GM19397 (cell line): Measurements from ENCODE around the gene PANK2.
"Not testable (repeated sequence)": the region's sequence is repeated elsewhere in the genome, so short reads cannot be mapped to it uniquely, and the experiment has no call there.

Source experiments
- ATAC-seq: cut with Tn5 transposase; IDR thresholded peaks from one replicate; pipeline ENCODE4 v1.9.1; 2021; ENCODE audit warnings: mild to moderate bottlenecking, moderate library complexity; ENCODE audit not compliant: unreplicated experiment

PANK2 gene

DNA sequence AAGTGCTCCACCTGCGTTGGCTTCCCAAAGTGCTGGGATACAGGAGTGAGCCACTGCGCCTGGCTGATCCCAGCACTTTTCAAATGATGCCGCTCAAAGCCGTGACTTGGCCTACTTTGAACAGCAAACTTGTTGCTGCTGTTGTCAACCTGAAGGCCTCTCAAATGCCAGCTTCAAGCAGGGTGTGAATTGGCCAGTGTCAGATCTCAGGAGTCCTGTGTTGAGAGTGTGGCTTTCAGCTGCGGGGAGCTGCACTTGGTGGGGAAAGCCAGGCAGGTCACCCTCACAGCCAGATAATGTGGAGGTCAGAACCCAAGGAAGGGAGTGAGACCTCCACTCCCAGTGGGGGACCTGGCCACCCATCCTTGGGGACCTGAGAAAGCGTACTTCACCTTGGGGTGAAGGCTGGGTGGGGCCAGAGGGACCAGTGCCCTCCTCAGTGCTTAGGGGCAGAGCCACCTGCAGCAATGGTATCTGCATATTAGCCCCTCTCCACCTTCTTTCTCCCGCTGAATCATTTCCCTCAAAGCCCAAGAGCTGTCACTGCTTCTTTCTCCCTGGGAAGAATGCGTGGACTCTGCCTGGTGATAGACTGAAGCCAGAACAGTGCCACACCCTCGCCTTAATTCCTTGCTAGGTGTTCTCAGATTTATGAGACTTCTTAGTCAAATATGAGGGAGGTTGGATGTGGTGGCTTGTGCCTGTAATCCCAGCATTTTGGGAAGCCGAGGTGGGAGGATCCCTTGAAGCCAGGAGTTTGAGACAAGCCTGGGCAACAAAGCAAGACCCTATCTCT, 19.1 kb upstream of the PANK2 start:
- ATAC-seq, result no peak

DNA sequence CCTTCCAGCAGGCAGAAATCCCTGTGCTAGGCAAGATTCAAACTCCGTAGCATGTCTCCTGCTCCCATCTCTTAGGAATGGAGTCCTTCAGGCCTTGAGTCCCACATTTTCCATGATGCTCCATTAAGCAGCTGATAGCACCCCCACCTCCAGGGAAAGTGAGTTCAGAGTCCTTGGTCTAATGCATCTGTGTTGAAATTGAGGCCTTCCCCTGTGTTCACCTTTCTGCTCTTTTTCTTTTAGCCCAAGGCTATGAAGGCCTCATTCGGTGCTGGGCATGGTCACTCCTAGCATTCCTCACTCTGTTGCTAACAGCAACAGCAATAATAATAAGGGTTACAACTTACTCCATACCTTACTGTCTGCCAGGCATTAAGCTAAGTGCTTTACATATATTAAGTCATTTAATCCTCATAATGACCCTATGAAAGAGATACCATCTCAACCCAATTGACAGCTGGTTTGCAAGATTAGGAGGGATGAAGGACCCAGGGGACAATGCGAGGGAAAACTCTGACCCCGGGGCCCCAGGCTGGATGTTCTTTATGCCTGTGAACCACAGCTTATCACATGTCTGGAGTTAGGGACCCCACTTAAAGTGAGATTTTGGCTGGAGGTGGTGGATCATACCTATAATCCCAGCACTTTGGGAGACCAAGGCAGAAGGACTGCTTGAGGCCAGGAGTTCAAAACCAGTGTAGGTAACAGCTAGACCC, 17.5 kb upstream of the PANK2 start:
- no peak for ATAC-seq

DNA sequence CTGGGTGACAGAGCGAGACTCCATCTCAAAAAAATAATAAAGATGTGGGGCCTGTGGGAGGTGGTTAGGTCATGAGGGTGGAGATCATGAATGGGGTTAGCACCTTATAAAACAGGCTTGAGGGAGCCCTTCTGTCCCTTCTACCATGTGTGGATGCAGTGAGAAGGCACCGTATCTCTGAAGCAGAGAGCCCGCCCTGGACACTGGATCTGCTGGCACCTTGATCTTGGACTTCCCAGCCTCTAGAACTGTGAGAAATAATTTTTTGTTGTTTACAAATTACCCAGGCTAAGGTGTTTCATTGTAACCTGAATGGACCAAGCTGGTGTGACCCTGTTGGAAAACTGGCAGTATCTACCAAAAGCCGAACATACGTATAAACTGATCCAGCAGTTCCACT, 15.7 kb upstream of the PANK2 start:
- no peak for ATAC-seq

DNA sequence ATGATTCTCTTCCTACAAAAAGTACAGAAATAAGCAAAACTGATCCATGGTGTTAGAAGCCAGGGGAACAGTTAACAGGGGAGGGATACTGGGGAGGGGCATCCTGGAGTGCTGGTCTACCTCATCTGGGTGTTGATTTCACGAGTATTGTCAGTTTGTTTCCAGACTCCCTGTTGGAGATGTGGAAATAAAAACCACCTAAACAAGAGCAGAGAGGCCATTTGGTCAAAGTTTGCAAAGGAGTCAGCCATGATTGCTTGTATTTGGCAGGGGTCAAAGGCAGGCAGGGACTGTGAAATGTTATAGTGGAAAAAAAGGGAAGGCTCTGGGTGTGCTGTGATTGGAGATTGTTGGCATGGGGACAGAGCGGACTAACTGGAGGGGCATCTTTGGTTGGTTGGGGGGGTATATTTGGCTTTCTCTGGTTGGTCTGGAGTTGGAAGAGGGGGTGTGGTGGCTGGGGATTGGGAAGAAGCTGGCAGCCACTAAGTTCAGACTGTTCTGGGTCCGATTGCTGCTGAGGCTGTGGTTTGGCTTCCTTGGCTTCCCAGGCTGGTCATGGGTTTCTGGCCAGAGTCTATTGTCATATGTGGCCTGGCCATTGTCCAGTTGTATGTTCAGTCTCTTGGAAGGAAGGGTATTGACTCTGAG, 14.9 kb upstream of the PANK2 start:
- ATAC-seq, result no peak

DNA sequence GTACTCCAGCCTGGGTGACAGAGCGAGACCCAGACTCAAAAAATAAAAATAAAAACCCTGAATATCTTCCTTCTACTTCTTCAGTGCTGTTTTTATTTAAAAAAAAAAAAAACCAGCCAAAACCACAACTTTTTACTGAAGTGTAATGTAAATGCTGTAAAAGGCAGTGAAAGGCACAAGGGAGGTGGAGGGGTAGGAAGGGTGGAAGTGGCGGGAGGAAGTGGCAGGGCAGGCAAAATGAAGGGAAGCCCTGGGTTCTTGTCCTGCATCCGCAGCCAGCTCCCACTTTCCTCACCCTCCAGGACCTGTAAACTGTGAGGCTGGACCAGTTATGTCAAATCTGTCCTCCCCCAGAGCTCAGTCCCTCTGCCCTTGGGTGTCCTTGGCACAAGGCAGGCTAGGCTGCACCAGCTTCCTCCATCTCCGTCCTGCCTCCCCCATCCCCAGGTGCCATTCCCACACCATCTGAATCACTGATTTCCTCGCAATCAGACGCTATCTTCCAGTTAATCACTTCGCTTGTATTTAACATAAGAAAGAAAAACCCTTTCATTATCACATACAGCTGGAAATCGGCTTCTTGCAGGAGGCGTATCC, 13.7 kb upstream of the PANK2 start:
- no peak for ATAC-seq

DNA sequence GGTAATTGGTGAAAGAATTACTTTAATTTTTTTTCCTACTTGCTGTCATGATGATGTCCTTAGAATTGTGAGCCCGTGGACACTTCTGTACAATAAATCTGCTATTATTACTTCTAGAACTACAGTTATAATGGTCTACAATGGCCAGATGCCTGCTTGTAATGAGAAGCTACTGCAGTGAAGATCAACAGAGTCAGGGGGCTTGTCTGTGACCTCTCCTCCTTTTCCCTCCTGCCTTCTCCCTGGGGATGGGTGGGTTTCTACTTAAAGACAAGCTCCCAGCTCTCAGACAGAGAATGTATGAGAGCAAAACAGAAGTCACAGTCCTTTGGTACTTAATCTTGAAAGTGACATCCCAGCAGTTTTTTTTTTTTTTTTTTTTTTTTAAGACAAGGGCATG, 13.2 kb upstream of the PANK2 start:
- ATAC-seq, result no peak

DNA sequence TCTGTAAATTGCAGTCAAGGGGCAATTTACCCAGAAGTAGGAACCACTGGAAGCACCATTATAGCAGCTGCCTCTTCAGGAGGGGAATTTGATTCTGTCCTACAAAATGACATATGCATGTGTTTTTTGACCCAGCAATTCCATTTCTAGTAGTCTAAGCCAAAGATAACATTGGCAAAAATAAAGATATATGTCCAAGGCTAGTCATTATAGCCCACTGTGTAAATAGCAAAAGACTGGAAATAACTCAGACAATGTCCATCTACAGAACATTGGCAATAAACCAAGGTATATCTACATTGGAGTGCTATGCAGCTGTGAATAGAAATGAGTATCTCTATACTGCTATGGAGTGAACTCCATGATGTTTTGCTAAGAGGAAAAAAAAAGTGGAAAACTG, 12.5 kb upstream of the PANK2 start:
- ATAC-seq, result no peak

DNA sequence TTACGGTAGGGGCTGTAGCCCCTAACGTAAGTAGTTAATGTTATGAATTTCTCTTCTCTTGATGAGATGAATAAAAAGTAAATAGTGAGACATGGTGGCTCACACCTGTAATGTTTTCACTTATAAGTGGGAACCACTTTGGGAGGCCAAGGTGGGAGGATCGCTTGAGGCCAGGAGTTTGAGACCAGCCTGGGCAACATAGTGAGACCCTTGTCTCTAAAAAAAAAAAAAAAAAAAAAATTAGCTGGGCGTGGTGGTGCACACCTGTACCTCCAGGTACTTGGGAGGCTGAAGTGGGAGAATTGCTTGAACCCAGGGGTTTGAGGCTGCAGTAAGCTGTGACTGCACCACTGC, 10.3 kb upstream of the PANK2 start:
- not testable (repeated sequence) for ATAC-seq

DNA sequence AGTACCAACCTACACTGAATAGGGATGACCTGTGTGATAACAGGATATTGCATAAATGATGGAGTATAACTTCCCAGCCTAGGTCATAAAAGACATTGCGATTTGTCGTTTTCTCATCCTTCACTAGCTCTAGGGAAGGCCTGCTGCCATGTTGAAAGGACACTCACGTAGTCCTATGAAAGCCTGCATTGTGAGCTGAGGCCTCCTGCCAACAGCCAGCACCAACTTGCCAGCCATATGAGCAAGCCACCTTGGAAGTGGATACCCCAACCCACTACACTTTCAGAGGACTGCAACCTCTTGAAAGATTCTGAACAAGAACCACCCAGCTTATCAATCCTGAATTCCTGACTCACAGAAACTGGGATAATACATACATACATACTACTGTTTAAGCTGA, 3.5 kb upstream of the PANK2 start:
- ATAC-seq, result no peak

DNA sequence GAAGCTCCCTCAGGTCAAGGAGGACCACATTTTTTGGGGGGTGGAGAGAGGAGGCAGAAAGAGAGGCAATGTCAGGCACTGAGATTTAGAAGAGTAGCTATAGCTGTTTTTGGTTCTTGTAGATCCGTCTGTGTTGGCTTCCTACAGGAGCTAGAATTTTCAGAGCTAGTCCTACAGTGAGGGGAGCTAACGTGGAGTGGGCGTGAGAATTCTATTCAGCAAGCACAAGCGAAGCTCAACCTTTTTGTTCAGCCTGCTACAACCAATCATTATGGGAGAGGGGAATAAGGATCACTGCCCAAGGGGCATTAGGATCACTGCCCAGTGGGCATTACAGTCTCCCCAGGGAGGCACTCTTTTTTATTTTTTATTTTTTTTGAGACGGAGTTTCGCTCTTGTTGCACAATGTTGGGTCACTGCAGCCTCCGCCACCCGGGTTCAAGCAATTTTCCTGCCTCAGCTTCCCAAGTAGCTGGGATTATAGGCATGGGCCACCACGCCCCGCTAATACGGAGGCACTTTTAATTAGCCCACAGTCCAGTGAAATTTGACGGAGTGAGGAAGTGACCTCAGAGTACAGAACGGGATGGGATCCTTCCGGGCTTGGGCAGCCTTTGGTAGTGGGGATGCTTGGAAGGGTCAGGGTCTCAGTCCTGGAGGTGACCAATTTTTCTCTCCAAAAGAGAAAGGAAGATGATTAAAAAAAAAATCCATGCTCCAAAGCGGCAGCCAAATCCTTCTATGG, 1.1 kb upstream of the PANK2 start:
- no peak for ATAC-seq

DNA sequence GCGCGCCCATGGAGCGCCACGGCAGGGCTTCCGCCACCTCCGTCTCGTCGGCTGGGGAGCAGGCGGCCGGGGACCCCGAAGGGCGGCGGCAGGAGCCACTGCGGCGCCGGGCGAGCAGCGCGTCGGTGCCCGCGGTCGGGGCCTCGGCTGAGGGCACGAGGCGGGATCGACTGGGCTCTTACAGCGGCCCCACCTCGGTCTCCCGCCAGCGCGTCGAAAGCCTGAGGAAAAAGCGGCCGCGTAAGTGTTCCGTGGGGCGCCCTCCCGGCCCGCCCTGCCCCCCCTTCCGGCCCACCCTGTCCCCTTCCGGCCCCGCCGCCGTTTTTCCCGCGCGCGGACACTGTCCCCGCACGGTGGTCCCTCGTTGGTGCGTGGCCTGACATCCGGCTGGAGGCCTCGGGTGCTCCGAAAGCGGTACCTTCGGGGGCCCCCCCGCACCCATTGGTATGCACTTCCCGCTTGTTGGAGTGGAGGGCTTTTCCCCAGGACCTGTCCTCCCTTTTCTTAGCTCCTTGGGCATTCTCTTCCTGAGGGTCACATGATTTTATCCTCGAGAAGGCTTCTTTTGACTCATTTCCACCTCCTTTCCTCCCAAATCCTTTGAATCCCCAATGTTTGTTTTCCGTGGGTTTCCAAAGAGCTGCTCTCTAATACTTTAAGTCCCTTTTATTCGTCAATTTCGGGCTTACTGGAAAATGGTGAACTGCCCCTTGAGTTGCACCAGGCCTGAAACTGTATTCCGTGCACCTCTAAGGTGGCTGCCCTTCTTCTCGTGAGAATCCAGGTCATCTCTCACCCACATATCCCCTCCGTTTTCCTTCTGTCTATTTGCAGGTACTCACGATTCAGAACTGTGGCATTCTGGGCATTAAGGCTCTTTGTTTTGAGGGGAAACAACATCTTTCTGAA, 556 bp downstream of the PANK2 start:
- peak; percentile 35 for ATAC-seq

DNA sequence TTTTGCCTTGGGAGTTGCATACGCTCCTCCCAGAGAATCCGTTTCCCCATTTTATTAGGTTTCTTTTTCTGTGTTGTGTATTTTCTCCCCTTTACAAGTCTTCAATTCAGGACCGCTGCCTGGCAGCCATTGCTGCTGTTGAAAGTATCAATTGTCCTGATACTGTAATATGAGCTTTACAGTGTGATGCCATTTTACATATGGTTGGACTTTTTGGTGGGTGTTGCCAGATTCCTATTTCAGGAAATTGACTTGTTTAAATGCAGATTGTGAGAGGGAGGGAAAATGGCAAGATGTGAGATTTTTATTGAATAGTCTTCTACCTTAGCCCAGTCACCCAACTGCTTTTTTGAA, 1.2 kb downstream of the PANK2 start:
- no peak for ATAC-seq

DNA sequence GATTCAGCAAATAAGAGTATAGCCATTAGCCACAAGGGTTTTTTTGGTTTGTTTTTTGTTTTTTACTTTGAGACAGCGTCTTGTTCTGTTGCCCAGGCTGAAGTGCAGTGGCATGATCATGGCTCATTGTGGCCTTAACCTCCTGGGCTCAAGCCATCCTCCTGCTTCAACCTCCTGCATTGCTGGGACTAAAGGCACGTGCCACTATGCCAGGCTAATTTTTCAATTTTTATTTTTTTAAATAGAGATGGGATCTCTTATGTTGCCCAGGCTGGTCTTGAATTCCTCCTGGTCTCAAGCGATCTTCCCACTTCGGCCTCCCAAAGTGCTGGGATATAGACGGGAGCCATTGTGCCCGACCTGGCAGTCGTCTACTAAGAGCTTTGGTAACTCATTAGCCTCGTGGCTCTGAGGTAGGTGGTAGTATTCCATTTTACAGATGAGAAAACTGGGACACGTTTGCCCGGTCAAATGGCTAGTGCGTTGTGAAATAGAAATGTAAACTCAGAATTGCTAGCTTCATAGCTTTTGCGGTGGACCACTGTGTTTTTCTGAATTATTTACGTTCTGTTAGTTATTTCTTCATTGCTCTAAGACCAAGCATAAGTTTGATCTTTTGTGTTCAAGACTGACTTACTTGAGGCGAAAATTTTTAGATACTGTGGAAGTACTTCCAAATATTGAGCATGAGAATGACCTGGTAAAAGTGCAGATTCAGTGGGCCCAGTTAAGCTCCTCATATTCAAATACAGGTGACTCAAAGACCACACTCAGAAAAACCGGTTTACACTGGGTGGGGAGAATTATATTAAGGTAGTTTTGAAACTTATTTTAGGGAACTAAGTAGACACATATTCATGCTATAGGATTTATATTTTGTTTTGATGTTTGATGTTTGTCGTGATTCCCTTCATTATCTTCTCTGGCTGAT, 2.1 kb downstream of the PANK2 start:
- ATAC-seq, result no peak

DNA sequence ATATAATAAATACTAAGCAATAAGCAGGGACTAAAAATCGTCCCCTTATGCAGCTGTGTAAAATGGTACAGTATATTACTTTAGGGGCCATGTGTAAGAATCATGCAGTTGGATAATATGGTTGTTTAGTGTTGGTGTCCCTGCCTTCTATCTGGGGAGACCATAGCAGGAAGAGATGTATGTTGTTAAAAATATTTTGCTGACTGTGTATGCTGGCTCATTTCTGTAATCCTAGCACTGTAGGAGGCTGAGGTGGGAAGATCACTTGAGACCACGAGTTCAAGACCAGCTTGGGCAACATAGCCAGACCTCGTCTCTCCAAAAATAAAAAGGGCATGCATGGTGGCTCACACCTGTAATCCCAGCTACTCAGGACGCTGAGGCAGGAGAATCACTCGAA, 5.6 kb downstream of the PANK2 start:
- no peak for ATAC-seq

DNA sequence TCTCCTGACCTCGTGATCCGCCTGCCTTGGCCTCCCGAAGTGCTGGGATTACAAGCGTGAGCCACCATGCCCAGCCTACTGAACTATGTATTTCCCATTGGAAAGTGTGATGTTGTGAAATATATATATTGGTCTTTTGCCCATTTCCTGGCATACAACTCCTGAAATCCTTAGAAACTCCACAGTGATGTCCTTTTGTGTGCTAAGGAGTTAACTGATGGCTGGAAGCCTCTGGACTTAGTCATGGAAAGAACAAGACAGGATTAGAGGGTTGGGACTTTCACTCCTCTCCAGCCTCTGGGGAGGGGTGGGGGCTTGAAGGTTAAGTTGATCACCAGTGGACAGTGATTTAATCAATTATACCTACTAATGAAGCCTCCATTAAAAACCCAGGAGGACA, 7.1 kb downstream of the PANK2 start:
- ATAC-seq, result no peak

DNA sequence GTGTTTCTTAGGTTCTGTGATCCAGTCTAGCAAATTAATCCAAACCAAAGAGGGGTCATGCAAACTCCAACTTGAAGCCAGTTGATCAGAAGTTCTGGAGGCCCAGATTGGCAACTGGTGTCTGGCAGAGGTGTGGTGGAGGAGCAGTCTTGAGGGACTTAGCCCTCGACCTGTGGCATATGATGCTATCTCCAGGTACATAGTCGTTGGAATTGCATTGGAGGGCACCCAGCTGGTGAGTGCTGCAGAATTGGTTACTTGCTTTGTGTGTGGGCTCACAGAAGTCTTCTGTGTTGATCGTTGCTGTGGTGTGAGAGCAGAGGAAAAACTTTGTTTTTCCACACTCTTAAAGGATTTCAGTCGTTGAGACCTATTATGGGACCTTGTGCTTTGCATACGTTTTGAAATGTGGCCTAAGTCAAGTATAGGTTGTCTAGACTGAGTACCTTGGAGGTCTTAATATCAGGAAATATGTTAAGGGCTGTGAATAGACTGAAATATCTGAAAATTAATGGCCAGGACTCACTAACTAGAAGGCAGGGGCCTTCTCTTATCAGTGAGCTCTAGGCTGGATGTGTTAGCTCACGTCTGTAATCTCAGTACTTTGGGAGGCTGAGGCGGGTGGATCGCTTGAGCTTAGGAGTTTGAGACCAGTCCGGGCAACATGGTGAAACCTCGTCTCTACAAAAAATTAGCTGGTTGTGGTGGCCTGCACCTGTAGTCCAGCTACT, 7.8 kb downstream of the PANK2 start:
- no peak for ATAC-seq

DNA sequence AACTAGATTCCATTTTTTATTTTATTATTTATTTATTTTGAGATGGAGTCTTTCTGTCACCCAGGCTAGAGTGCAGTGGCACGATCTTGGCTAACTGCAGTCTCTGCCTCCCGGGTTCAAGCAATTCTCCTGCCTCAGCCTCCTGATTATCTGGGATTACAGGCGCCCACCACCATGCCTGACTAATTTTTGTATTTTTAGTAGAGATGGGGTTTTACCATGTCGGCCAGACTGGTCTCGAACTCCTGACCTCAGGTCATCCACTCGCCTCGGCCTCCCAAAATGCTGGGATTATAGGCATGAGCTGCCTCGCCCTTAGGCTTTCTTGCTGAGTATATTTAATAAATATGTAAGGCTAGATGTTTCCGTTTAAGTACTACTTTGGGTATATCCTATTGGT, 9.0 kb downstream of the PANK2 start:
- ATAC-seq, result not testable (repeated sequence)

DNA sequence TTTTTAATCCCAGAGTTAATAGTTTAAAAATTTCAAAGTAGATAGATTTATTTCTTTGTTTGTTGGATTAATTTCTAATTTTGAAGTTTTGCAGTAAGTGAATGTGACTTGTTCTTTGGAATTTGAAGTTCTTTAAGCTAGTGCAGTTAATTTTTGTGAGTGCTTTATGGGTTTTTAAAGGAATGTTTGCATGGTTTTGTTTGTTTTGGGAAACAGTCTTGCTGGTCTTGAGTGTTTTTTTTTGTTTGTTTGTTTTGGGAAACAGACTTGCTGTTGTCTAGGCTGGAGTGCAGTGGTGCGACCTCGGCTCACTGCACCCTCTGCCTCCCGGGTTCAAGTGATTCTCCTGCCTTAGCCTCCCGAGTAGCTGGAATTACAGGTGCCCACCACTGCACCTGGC, 9.5 kb downstream of the PANK2 start:
- no peak for ATAC-seq
